HG02943 (cell line): ENCODE data around the gene SMYD3.

Source experiments
- ATAC-seq: cut with Tn5 transposase; IDR thresholded peaks from one replicate; pipeline ENCODE4 v1.9.1; 2021; ENCODE audit warnings: mild to moderate bottlenecking, low read depth, moderate library complexity; ENCODE audit not compliant: unreplicated experiment

Gene SMYD3

GRCh38 chr1:246005067-246005466, 502.0 kb downstream of the SMYD3 start:
- no peak for ATAC-seq

- no peak for ATAC-seq
These were observed 502.8 kb downstream of the SMYD3 start for GRCh38 chr1:246004301-246004700.

GRCh38 chr1:246003442-246003730, 503.7 kb downstream of the SMYD3 start:
- ATAC-seq: no peak

GRCh38 chr1:246002725-246003441, 504.2 kb downstream of the SMYD3 start:
- ATAC-seq: no peak

- no peak for ATAC-seq
These were observed 505.2 kb downstream of the SMYD3 start for GRCh38 chr1:246001837-246002230.

- no peak for ATAC-seq
These were observed 505.8 kb downstream of the SMYD3 start for GRCh38 chr1:246001142-246001836.

GRCh38 chr1:246000638-246001015, 506.5 kb downstream of the SMYD3 start:
- ATAC-seq: no peak

GRCh38 chr1:245999697-246000637, 507.1 kb downstream of the SMYD3 start:
- no peak for ATAC-seq

- ATAC-seq: no peak
These were observed 509.4 kb downstream of the SMYD3 start for GRCh38 chr1:245997471-245998258.

GRCh38 chr1:245996811-245997210, 510.3 kb downstream of the SMYD3 start:
- ATAC-seq: no peak

- ATAC-seq: no peak
These were observed 511.6 kb downstream of the SMYD3 start for GRCh38 chr1:245995474-245995873.

GRCh38 chr1:245991266-245991665, 515.8 kb downstream of the SMYD3 start:
- no peak for ATAC-seq

- peak; percentile 91 for ATAC-seq
These were observed 516.6 kb downstream of the SMYD3 start for GRCh38 chr1:245990315-245991022.

GRCh38 chr1:245988393-245989078, 518.5 kb downstream of the SMYD3 start:
- no peak for ATAC-seq

- no peak for ATAC-seq
These were observed 519.1 kb downstream of the SMYD3 start for GRCh38 chr1:245987997-245988392.

- ATAC-seq: no peak
These were observed 519.5 kb downstream of the SMYD3 start for GRCh38 chr1:245987577-245987976.

GRCh38 chr1:245987219-245987545, 519.9 kb downstream of the SMYD3 start:
- ATAC-seq: no peak

- ATAC-seq: no peak
These were observed 520.5 kb downstream of the SMYD3 start for GRCh38 chr1:245986404-245987218.
